Esophagus squamous epithelium (tissue), 4 donors: ENCODE measurements around the gene SCARB2.

ENCODE experiments used
- CTCF ChIP-seq, 6 experiments: fragments of 450-650 bp in 4 of 6; fragments of 200-600 bp in 2 of 6; sonication (generic) in 2 of 6; IDR thresholded peaks; one replicate each; pipeline ENCODE4 v1.5.1; 2016 to 2019; ENCODE audit warnings: antibody characterized with exemption in 6 of 6, mild to moderate bottlenecking in 4 of 6, moderate library complexity in 4 of 6
- POLR2A ChIP-seq, 4 donors: fragments of 450-650 bp; IDR thresholded peaks; one replicate each; pipeline ENCODE4 v1.6.1; 2017; ENCODE audit warnings: antibody characterized with exemption in 4 of 4, mild to moderate bottlenecking in 4 of 4, moderate library complexity in 3 of 4

DNA sequence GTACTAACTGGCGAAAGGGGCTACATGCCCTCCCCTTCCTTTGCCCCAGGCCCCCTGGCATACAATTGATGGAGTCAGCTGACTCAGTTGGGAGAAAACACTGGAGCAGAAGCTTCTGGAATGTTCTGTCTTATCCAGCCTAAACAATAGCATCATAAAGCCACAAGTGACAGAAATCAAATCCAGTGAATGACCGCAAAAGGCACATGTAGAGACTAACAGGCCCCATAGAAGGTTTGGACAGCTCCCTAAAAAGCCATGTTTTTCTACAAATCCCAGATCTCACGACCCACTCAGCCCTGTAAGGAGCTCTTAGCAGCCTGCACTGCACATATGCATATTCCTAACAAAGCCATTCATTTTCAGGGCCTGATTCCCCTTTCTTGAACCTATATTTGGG, 25.1 kb downstream of the SCARB2 start:
- no peak for TF ChIP-seq CTCF (IDR thresholded peaks at IDR 0.05)
- no peak for TF ChIP-seq POLR2A (IDR thresholded peaks at IDR 0.05)
